GM19395 (cell line): ENCODE data around the gene SORL1.

Source experiments
- ATAC-seq: cut with Tn5 transposase; IDR thresholded peaks from one replicate; pipeline ENCODE4 v1.9.1; 2021; ENCODE audit warnings: mild to moderate bottlenecking, moderate library complexity; ENCODE audit not compliant: unreplicated experiment

SORL1 gene

DNA sequence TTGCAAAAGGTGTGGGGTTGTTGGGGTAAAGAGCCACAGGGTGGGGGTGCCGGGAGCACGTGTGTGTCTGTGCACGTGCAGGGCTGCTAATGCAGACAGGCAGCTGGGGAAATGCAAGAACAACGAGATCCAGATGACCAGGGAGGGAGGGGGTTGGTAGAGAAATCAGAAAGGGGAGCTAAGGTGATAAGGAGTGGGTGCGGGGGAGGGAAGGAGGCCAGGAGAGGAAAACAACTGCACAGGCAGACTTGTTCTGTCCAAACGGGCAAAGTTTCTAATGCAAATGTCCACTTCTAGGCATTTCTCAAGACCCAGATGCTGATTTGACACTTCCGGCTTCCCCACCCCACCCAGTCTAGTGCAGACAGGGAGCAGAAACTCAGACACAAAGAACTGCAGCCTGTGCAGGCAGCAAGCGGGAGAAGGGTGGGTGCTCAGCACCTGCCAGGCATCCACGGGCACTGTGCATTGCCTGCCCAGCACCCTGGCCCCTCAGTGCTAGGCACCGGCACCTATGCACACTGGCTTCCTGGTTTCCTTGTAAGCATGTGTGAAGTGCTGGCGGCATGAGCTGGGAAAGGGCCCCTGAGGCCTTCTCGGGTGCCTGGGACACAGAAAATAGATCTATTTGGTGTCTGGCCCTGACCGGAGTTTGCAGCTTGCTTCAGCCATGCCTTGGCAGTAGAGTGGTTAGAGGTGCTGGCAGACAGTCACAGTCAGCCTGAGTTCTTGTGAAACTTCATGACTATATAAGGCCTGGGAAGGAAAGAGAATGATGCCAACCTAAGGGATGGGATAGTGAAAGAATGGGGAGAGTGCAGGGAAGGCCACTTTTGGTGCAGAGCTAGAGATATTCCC is 220.7 kb downstream of the SORL1 start:
- ATAC-seq = no peak

DNA sequence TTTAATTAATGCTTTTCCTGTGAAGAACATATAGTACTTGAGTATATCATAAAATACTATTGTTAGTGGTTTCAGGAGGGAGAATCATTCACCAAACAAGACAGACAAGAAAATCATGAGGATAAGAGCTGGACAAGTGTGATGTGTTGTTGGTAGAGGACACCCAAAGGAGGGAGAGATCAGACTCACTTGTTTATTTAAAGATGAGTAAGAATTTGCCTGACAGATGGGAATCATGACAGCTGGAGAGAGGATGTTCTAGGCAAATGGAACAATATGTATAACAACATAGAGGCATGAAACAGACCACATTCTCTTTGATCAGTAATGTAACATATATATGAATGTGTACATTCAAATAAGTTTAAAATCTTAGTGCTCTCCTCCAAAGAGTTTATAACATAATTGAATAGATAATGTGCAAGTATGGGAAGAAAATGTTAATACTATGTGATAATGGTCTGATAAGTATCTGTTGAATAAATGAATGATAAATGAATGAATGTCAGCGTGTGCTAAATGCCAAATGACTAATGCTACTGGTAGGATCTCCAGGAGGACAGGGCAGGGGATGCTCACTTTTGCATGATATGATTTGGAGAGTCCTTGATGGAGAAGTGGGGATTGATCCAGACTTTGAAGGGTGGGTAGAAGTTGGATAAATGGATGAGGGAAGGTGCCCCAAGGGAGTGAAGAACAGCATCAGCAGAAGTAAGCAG is 229.6 kb downstream of the SORL1 start:
- ATAC-seq = no peak
